GM19324 (cell line): ENCODE results near the gene OST4.
"Not testable (repeated sequence)": the region's sequence is repeated elsewhere in the genome, so short reads cannot be mapped to it uniquely, and the experiment has no call there.

Source experiments
- ATAC-seq: cut with Tn5 transposase; IDR thresholded peaks from one replicate; pipeline ENCODE4 v1.9.1; 2021; ENCODE audit warnings: mild to moderate bottlenecking, moderate library complexity; ENCODE audit not compliant: unreplicated experiment, low FRiP score

OST4 gene

GRCh38 chr2:27080603-27080936 is 9.1 kb upstream of the OST4 start:
- ATAC-seq, result no peak

GRCh38 chr2:27080140-27080469 is 8.7 kb upstream of the OST4 start:
- ATAC-seq, result no peak

GRCh38 chr2:27079233-27080139 is 8.0 kb upstream of the OST4 start:
- ATAC-seq, result no peak

- no peak for ATAC-seq
These were observed 7.1 kb upstream of the OST4 start, which contains the start of gene EMILIN1 for GRCh38 chr2:27078267-27079194. TSS of gene EMILIN1 (plus strand) at chr2:27078615. CDS start at chr2:27079066, 451 bp downstream.

- no peak for ATAC-seq
These were observed 5.8 kb upstream of the OST4 start for GRCh38 chr2:27077231-27077630.

- no peak for ATAC-seq
These were observed 4.9 kb upstream of the OST4 start for GRCh38 chr2:27076323-27076722.

GRCh38 chr2:27075566-27075871 is 4.1 kb upstream of the OST4 start:
- not testable (repeated sequence) for ATAC-seq

GRCh38 chr2:27074738-27075565 is 3.5 kb upstream of the OST4 start:
- no peak for ATAC-seq

- no peak for ATAC-seq
These were observed 2.3 kb upstream of the OST4 start for GRCh38 chr2:27073782-27074181.

- no peak for ATAC-seq
These were observed 1.5 kb upstream of the OST4 start for GRCh38 chr2:27072920-27073319.

- ATAC-seq, result no peak
These were observed 756 bp upstream of the OST4 start for GRCh38 chr2:27071990-27072830.

GRCh38 chr2:27070653-27071276 is 689 bp downstream of the OST4 start:
- no peak for ATAC-seq

GRCh38 chr2:27069961-27070618 is 1.4 kb downstream of the OST4 start:
- ATAC-seq, result no peak

- no peak for ATAC-seq
These were observed 2.0 kb downstream of the OST4 start for GRCh38 chr2:27069436-27069835.

GRCh38 chr2:27067385-27067784 is 4.1 kb downstream of the OST4 start:
- ATAC-seq, result no peak

GRCh38 chr2:27065128-27065527 is 6.3 kb downstream of the OST4 start:
- ATAC-seq, result no peak

GRCh38 chr2:27060323-27060722 is 11.1 kb downstream of the OST4 start:
- ATAC-seq, result no peak

GRCh38 chr2:27059141-27059820 is 12.2 kb downstream of the OST4 start:
- no peak for ATAC-seq
